Parathyroid adenoma (tissue), 2 donors: ENCODE results near the gene HK2.

Experiments
- H2AFZ ChIP-seq: fragments of 300-600 bp; sonication (generic); one replicate; pipeline ENCODE4 v1.7.0; 2017; ENCODE audit warnings: antibody characterized with exemption, mild to moderate bottlenecking
- H3K27ac ChIP-seq: fragments of 300-600 bp; sonication (generic); one replicate; pipeline ENCODE4 v1.7.0; 2017
- H3K27me3 ChIP-seq: fragments of 300-600 bp; sonication (generic); one replicate; pipeline ENCODE4 v1.7.0; 2017; ENCODE audit warnings: low read length; ENCODE audit not compliant: control insufficient read depth, insufficient read depth
- H3K36me3 ChIP-seq: fragments of 300-600 bp; sonication (generic); one replicate; pipeline ENCODE4 v1.7.0; 2017; ENCODE audit warnings: low read length; ENCODE audit not compliant: control insufficient read depth, insufficient read depth
- H3K4me1 ChIP-seq: fragments of 300-600 bp; sonication (generic); one replicate; pipeline ENCODE4 v1.7.0; 2017; ENCODE audit warnings: control low read depth
- H3K4me2 ChIP-seq: fragments of 300-600 bp; sonication (generic); one replicate; pipeline ENCODE4 v1.7.0; 2017; ENCODE audit warnings: low read length
- H3K4me3 ChIP-seq: fragments of 300-600 bp; sonication (generic); one replicate; pipeline ENCODE4 v1.7.0; 2017; ENCODE audit warnings: low read depth, low read length
- H3K79me2 ChIP-seq: fragments of 300-600 bp; sonication (generic); one replicate; pipeline ENCODE4 v1.7.0; 2017; ENCODE audit warnings: control low read depth
- H3K9ac ChIP-seq: fragments of 300-600 bp; sonication (generic); one replicate; pipeline ENCODE4 v1.7.0; 2017; ENCODE audit warnings: mild to moderate bottlenecking
- H3K9me3 ChIP-seq: fragments of 300-600 bp; sonication (generic); one replicate; pipeline ENCODE4 v1.7.0; 2017; ENCODE audit warnings: low read length; ENCODE audit not compliant: control insufficient read depth
- TF ChIP-seq, protein P1 (sequence below): fragments of 300-600 bp; sonication (generic); IDR thresholded peaks from one replicate; pipeline ENCODE4 v1.7.0; 2017; ENCODE audit warnings: antibody characterized with exemption, mild to moderate bottlenecking
- donor health status: primary hyperparathyroidism.

Gene HK2

DNA sequence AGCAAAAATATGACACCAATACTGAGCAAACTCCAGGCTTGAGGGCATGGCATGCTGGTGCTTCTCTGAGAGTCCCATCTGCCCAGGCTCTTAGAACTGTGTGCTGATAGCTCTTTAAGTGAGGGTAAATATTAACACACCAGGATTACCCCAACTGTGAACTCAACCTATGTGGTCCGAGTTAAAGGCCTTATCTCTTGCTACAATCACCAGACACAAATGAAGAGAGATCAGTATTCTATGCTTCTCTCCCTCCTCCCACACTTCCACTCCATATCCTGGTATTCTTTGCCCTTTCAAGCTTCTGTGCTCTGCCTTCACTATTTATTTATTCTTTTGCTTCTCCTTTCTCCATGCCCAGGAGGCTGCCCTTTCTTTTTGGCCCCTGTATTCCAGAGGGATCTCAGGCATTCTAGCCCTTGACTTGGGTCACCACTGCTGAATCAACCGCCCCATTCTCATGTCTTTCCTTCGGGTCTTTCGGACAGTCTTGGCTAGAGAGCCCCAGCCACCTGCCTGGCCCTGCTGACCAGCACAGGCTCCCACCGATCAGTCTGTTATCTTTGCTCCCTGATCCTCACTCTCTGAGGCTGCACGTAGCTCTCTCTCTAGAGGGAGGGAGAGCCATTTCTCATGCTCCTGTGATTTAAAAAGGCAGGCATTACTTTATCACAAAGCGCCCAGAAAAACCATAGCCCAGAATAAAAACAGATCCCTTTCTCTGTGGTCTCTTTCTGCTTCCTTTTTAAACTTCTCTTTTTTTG lies 17.2 kb upstream of the HK2 start:
- H3K4me3 ChIP-seq: no peak overlapping the region
- H3K9ac ChIP-seq: no peak overlapping the region
- H3K4me1 ChIP-seq: peaks cover 10% of the 10 kb centered on the region
- H2AFZ ChIP-seq: peak overlapping the region; percentile 57
- TF ChIP-seq, protein P1, sequence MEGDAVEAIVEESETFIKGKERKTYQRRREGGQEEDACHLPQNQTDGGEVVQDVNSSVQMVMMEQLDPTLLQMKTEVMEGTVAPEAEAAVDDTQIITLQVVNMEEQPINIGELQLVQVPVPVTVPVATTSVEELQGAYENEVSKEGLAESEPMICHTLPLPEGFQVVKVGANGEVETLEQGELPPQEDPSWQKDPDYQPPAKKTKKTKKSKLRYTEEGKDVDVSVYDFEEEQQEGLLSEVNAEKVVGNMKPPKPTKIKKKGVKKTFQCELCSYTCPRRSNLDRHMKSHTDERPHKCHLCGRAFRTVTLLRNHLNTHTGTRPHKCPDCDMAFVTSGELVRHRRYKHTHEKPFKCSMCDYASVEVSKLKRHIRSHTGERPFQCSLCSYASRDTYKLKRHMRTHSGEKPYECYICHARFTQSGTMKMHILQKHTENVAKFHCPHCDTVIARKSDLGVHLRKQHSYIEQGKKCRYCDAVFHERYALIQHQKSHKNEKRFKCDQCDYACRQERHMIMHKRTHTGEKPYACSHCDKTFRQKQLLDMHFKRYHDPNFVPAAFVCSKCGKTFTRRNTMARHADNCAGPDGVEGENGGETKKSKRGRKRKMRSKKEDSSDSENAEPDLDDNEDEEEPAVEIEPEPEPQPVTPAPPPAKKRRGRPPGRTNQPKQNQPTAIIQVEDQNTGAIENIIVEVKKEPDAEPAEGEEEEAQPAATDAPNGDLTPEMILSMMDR: no peak
- H3K4me2 ChIP-seq: no peak overlapping the region
- no peaks in the 10 kb centered on the region for H3K36me3 ChIP-seq
- H3K27ac ChIP-seq: no peak overlapping the region
- no peaks in the 10 kb centered on the region for H3K9me3 ChIP-seq
- no peaks in the 10 kb centered on the region for H3K27me3 ChIP-seq
- H3K79me2 ChIP-seq: no peaks in the 10 kb centered on the region

DNA sequence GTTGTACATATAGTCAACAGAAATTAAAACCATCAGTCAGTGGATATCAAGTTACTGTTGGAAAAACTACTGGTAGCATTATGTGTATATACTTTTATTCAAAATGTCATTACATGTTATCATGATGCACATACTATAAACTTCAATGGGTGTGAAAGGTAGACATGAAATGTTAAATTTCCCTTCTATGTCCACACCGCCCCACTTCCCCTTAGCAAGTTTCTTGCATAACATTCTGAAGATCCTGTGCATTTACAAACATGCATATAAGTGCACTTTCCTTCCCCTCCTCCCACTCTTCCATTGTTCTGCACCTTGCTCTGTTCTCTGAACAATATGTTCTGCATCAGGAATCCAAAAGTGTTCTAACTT lies 16.6 kb upstream of the HK2 start:
- no peaks in the 10 kb centered on the region for H3K36me3 ChIP-seq
- no peaks in the 10 kb centered on the region for H3K79me2 ChIP-seq
- H3K4me1 ChIP-seq: peaks cover 10% of the 10 kb centered on the region
- no peak overlapping the region for H3K9ac ChIP-seq
- no peak overlapping the region for H3K27ac ChIP-seq
- no peak overlapping the region for H3K4me2 ChIP-seq
- no peaks in the 10 kb centered on the region for H3K9me3 ChIP-seq
- H3K27me3 ChIP-seq: no peaks in the 10 kb centered on the region
- peak overlapping the region; percentile 57 for H2AFZ ChIP-seq
- H3K4me3 ChIP-seq: no peak overlapping the region
- TF ChIP-seq, protein P1: no peak

DNA sequence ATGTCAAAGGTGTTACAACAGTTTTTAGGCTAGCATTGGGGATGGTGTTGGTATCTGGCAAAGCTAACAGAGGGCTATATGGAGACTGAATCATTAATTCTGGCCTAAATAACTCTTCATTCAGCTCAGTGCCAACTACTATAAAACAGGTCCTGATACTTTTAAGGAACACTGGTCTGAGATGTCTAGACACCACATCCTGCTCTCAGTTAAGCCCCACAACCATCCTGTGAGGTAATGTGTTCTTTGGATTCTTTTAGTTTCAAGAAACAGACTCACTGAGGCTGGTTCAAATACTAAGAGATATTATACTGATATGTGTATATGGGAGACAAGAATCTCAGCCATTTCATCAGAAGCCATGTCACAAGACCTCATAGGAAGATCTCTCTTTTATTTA lies 14.2 kb upstream of the HK2 start:
- Histone ChIP-seq H2AFZ (no peak overlapping the region), H3K4me1 (peaks cover 10% of the 10 kb centered on the region), H3K9ac (no peak overlapping the region), H3K4me3 (no peak overlapping the region), H3K27ac (no peak overlapping the region), H3K79me2 (no peaks in the 10 kb centered on the region), H3K27me3 (no peaks in the 10 kb centered on the region), H3K4me2 (no peak overlapping the region), H3K9me3 (no peaks in the 10 kb centered on the region), H3K36me3 (no peaks in the 10 kb centered on the region)
- TF ChIP-seq, protein P1: no peak

DNA sequence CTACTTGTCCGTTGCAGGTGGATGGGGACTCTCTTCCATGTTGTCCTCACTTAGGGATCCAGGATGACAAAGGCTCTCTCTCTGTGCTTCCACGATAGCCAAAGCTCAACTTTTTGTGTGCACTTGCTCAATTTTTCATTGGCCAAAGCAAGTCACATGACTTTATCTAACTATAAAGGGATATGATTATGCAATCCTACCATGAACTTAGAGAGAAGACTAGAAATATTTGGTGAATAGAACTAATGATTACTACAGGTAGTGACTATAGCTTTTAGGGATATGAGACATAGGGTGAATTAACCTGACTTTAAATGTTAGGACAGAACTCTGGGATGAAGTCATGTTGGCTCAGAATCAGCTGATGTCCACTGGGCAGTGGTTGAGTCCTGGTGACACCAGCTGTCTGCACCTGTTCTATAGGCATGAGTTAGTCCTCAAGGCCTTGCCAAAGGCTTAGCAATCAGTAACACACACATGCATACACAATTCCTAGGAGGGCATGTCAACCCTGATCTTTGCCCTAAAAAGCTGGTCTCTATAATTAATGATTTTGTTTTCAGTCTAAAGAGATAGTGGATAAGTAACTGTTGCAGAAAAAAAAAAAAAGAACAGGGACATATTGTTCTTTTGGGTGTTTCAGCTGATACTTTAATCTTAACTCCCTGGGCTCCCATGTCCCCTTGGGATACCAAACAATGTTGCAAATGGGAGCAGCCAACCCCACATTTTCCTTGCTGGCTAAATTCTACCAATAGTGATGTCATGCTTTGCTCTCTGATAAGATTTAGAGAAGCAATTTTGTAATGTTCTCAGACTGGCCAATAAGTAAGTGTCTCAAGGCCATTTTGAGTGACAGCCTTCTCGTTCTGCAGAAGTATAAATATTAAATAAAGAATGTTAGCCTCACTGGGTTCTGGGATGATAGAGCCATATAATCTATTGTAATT lies 12.5 kb upstream of the HK2 start:
- H3K9me3 ChIP-seq: no peaks in the 10 kb centered on the region
- no peak overlapping the region for H3K27ac ChIP-seq
- no peak overlapping the region for H3K4me2 ChIP-seq
- H2AFZ ChIP-seq: no peak overlapping the region
- no peaks in the 10 kb centered on the region for H3K36me3 ChIP-seq
- H3K4me3 ChIP-seq: no peak overlapping the region
- no peak overlapping the region for H3K9ac ChIP-seq
- no peaks in the 10 kb centered on the region for H3K79me2 ChIP-seq
- H3K4me1 ChIP-seq: peaks cover 5% of the 10 kb centered on the region
- no peaks in the 10 kb centered on the region for H3K27me3 ChIP-seq
- TF ChIP-seq, protein P1: no peak
